K562 (cell line): ENCODE measurements around the gene LRRC15. TPM values are rescaled to one million over a fixed set of nuclear protein-coding genes. Genes with fewer than 3 reads are reported as not detected.

Experiments used
- ATAC-seq: fragments of 200-7000 bp; cut with Tn5 transposase; 3 replicates; pipeline ENCODE4 v1.9.1; 2020; ENCODE audit warnings: moderate library complexity
- BruUV-seq: library from RNA; stranded (reverse); fragments of 400-500 nt; replicated peaks from 2 replicates; lab custom pipeline; 2021; lab: Mats Ljungman, UMichigan
- CTCF ChIA-PET: fragments of 300-600 bp; formaldehyde crosslinking; extraction: SDS; loops from one replicate; lab custom pipeline; 2021; ENCODE audit warnings: low intra/inter-chr PET ratio; lab: Yijun Ruan, JAX
- POLR2A ChIA-PET: fragments of 300-600, 350-650 bp; sonication (Branson Sonifier 250); formaldehyde crosslinking; extraction: SDS; loops from one replicate; lab custom pipeline; 2021; ENCODE audit warnings: antibody characterized with exemption, inconsistent platforms; lab: Yijun Ruan, JAX
- DNase-seq, 4 experiments: peaks; one replicate each; pipeline versions ENCODE4 v3.0.0 to v3.0.0-alpha.2; 2011 to 2018; ENCODE audit warnings: low spot score in 3 of 4, mixed read lengths in 3 of 4; ENCODE audit errors: extremely low read depth in 1 of 4
- FAIRE-seq: peaks from 2 replicates; lab custom pipeline; 2011; peaks lifted over from hg19 to GRCh38; lab: Jason Lieb, UNC
- H2AFZ ChIP-seq: 2 replicates; pipeline ENCODE4 v1.6.0; 2011; ENCODE audit warnings: low read depth, low read length, control low read depth, inconsistent platforms
- H3K27ac ChIP-seq: fragments of 200-600 bp; 3 replicates; pipeline ENCODE4 v1.8.0; 2011; ENCODE audit warnings: low read depth, mild to moderate bottlenecking, control low read depth, inconsistent platforms, low read length, moderate library complexity, mixed read lengths; ENCODE audit errors: extremely low read depth
- H3K27me3 ChIP-seq, 2 experiments: fragments of 300-600 bp in 1 of 2; 2 replicates in 1 of 2; 3 replicates in 1 of 2; pipeline versions ENCODE4 v1.6.0 to v1.8.0; 2011; ENCODE audit warnings: inconsistent platforms in 2 of 2, low read length in 2 of 2, mild to moderate bottlenecking in 1 of 2, mixed read lengths in 1 of 2, moderate library complexity in 1 of 2; ENCODE audit not compliant: control insufficient read depth in 2 of 2, insufficient read depth in 2 of 2
- H3K36me3 ChIP-seq: fragments of 300-600 bp; 3 replicates; pipeline ENCODE4 v1.8.0; 2011; ENCODE audit warnings: mild to moderate bottlenecking, low read length, inconsistent platforms; ENCODE audit not compliant: control insufficient read depth, insufficient read depth
- H3K4me1 ChIP-seq, 2 experiments: fragments of 200-600 bp in 1 of 2; replicated peaks in 1 of 2; 2 replicates in 1 of 2; 3 replicates in 1 of 2; pipeline versions ENCODE4 v1.5.1 to v1.8.0; 2011; ENCODE audit warnings: inconsistent platforms in 2 of 2, low read length in 2 of 2, mild to moderate bottlenecking in 1 of 2, mixed read lengths in 1 of 2, moderate library complexity in 1 of 2; ENCODE audit not compliant: control insufficient read depth in 2 of 2, insufficient read depth in 2 of 2
- H3K4me2 ChIP-seq: 2 replicates; pipeline ENCODE4 v1.6.1; 2011; ENCODE audit warnings: low read length, control low read depth, inconsistent platforms, mixed read lengths; ENCODE audit not compliant: insufficient read depth
- H3K4me3 ChIP-seq: fragments of 200-600 bp; sonication (generic), shearing (Covaris generic); 2 replicates; pipeline ENCODE4 v1.5.1; 2016; ENCODE audit warnings: control low read depth, inconsistent platforms
- H3K79me2 ChIP-seq: fragments of 200-600 bp; 3 replicates; pipeline ENCODE4 v1.8.0; 2011; ENCODE audit warnings: low read length, inconsistent platforms; ENCODE audit not compliant: control insufficient read depth, insufficient read depth
- H3K9ac ChIP-seq, 2 experiments: 2 replicates each; pipeline versions ENCODE4 v1.6.0 to v1.6.1; 2011; ENCODE audit warnings: low read depth in 2 of 2, low read length in 2 of 2, control low read depth in 1 of 2, inconsistent platforms in 1 of 2, mild to moderate bottlenecking in 1 of 2, mixed read lengths in 1 of 2; ENCODE audit not compliant: insufficient read depth in 1 of 2
- H3K9me1 ChIP-seq: one replicate; pipeline ENCODE4 v1.6.0; 2011; ENCODE audit warnings: inconsistent platforms, mild to moderate bottlenecking, low read length, moderate library complexity; ENCODE audit not compliant: control insufficient read depth, insufficient read depth
- H3K9me3 ChIP-seq: replicated peaks from 2 replicates; pipeline ENCODE4 v1.5.1; 2011; ENCODE audit warnings: low read depth, low read length, inconsistent platforms; ENCODE audit not compliant: control insufficient read depth, insufficient read depth
- H4K20me1 ChIP-seq: replicated peaks from 2 replicates; pipeline ENCODE4 v1.6.1; 2011; ENCODE audit warnings: low read length, inconsistent platforms, mixed read lengths; ENCODE audit not compliant: control insufficient read depth, insufficient read depth
- EHMT2 ChIP-seq: fragments of 450-650 bp; IDR thresholded peaks from 2 replicates; pipeline ENCODE4 v1.6.1; 2018; ENCODE audit warnings: antibody characterized with exemption
- ETV5 ChIP-seq: sonication (generic); formaldehyde crosslinking; IDR thresholded peaks from 2 replicates; pipeline ENCODE4 v1.4.0; 2020; ENCODE audit warnings: low read depth, mild to moderate bottlenecking, missing genetic modification reagents
- FOXJ2 ChIP-seq: fragments of 200-800 bp; sonication (Bioruptor generic); IDR thresholded peaks from 2 replicates; pipeline ENCODE4 v1.6.1; 2016; ENCODE audit warnings: missing genetic modification characterization, missing compliant biosample characterization
- HMGN3 ChIP-seq: IDR thresholded peaks from 2 replicates; pipeline ENCODE4 v1.6.1; 2011; ENCODE audit warnings: borderline replicate concordance, low read depth, mild to moderate bottlenecking, mixed read lengths, low read length; ENCODE audit not compliant: insufficient read length; ENCODE audit errors: extremely low read depth
- MED1 ChIP-seq: sonication (generic); formaldehyde crosslinking; IDR thresholded peaks from 2 replicates; pipeline ENCODE4 v1.8.1; 2023; ENCODE audit warnings: missing genetic modification reagents, borderline replicate concordance
- NFE2L1 ChIP-seq: fragments of 450-650 bp; IDR thresholded peaks from 2 replicates; pipeline ENCODE4 v1.6.1; 2016; ENCODE audit warnings: missing genetic modification characterization, low read depth, mild to moderate bottlenecking, missing compliant biosample characterization, moderate library complexity, borderline replicate concordance
- NR1H2 ChIP-seq: sonication (generic); formaldehyde crosslinking; IDR thresholded peaks from 2 replicates; pipeline ENCODE4 v1.4.0; 2020; ENCODE audit warnings: mild to moderate bottlenecking, missing genetic modification reagents
- SRF ChIP-seq, 2 experiments: fragments of 250-450, 450-650 bp in 1 of 2; sonication (Bioruptor Pico) in 1 of 2; sonication (generic) in 1 of 2; formaldehyde crosslinking; IDR thresholded peaks; 2 replicates each; pipeline versions ENCODE4 v1.5.0 to v1.5.1; 2020 to 2022; ENCODE audit warnings: mild to moderate bottlenecking in 1 of 2, missing genetic modification reagents in 1 of 2
- ZBTB2 ChIP-seq: fragments of 450-650 bp; IDR thresholded peaks from 2 replicates; pipeline ENCODE4 v1.6.1; 2016; ENCODE audit warnings: antibody characterized with exemption
- ZNF239 ChIP-seq: fragments of 250-450 bp; sonication (Bioruptor Pico); IDR thresholded peaks from 2 replicates; pipeline ENCODE4 v1.4.0; 2020; ENCODE audit warnings: mild to moderate bottlenecking
- ZNF707 ChIP-seq: fragments of 250-450 bp; sonication (Bioruptor Pico); conservative IDR thresholded peaks from 2 replicates; pipeline ENCODE4 v1.8.0; 2022; ENCODE audit warnings: inconsistent platforms, mild to moderate bottlenecking, moderate library complexity
- ZNF76 ChIP-seq: fragments of 250-450 bp; sonication (Bioruptor Pico); IDR thresholded peaks from 2 replicates; pipeline ENCODE4 v1.4.0; 2020; ENCODE audit warnings: mild to moderate bottlenecking, moderate library complexity, borderline replicate concordance
- ZNF780A ChIP-seq: fragments of 250-450 bp; sonication (Bioruptor Pico); IDR thresholded peaks from 2 replicates; pipeline ENCODE4 v1.5.0; 2021; ENCODE audit warnings: mild to moderate bottlenecking
- ZSCAN29 ChIP-seq: fragments of 450-650 bp; IDR thresholded peaks from 2 replicates; pipeline ENCODE4 v1.6.1; 2017
- ZZZ3 ChIP-seq: fragments of 450-650 bp; IDR thresholded peaks from 2 replicates; pipeline ENCODE4 v1.6.1; 2016; ENCODE audit warnings: antibody characterized with exemption, mild to moderate bottlenecking, moderate library complexity
- WGBS: fragments of 100-300 bp; shearing (Covaris generic); methylation state at CpG from one replicate; pipeline ENCODE4 v1.1.6; 2016; ENCODE audit warnings: low coverage, mixed read lengths; ENCODE audit not compliant: insufficient coverage; ENCODE audit errors: missing lambda C conversion rate; 5-methylcytosine and 5-hydroxymethylcytosine counted together
- in situ Hi-C: fragments of 300-500 bp; cut with MboI; formaldehyde crosslinking; loops from 4 replicates; pipeline ENCODE4 v1.15.0; 2018; ENCODE audit warnings: inconsistent platforms, mixed read lengths
- intact Hi-C: fragments of 100-400 bp; cut with micrococcal nuclease; formaldehyde crosslinking; loops from 2 replicates; pipeline ENCODE4 v1.14.2; 2022
- polyA plus RNA-seq, 8 experiments: library from polyadenylated mRNA; depleted of rRNA in 4 of 8; stranded (reverse) in 5 of 8; unstranded in 3 of 8; fragments of >200 nt; fragmentation: Nextera tagmentation in 2 of 8; fragmentation: Illumina TruSeq in 1 of 8; extraction: Ambion mirVana in 2 of 8; extraction: Trizol in 1 of 8; gene quantifications; 2 replicates each; pipeline versions ENCODE4 v1.2.1 to v1.2.3, GENCODE V29; 2011 to 2014; ENCODE audit warnings: inconsistent platforms in 1 of 8, missing spikeins in 1 of 8
- total RNA-seq, 7 experiments: library from RNA; depleted of rRNA in 6 of 7; stranded (reverse); fragments of >200 nt in 6 of 7; fragmentation: Illumina TruSeq in 2 of 7; extraction: Trizol in 2 of 7; gene quantifications; 2 replicates each; pipeline versions ENCODE4 v1.2.1 to v1.2.3, GENCODE V29; 2011 to 2021; ENCODE audit warnings: low replicate concordance in 1 of 7

Gene LRRC15
- total and polyA plus RNA-seq, 9 of the 15 experiments (the other 6 are each of a cell fraction or from before 2014, with no cell fraction given): not detected

DNA sequence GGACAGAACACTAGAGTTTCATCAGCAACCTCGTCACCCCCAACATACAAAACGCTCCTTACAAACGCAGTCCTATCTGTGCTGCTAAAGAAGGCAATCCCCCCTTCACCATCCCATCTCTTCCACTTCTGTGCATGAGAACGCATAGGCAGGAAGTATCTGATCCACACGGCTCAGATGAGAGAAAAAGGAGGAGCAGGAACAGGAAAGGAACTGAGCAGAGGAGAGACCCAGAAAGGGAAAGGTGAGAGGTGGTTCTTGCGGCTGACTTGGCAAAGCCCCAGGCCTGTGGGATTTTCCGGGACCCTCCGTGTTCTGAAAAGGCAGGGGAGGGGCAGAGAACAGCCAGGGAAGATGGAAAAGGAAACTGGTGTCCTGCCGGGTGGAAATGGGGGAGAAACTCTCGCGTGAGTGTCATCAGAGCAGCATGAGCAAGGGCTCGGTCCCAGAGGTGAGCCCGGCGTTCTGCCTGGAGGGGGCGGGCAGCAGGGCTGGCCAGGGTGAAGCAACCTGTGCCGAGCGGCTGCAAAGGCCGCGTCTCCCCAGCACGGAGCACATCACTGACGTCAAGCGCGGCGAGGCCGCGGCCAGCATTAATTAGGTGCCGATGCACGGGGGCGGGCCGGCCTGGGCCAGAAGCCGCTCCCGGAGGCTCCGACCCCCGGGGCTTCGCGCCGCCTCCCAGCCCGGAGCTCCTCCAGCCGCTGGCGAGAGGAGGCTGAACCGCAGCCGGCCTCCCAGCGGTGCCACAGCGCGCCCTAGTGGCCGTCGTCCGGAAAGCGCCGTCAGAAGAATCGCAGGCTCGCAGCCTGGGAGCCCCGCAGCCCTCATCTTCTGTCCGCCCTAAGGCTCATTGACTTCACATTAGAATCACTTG lies 54.2 kb downstream of the LRRC15 start:
- intact Hi-C loops (loop anchor here (1.0 to 10.0 kb wide), 10 partner anchors 61 to 1501 kb away; no protein-coding TSS in a partner anchor), in situ Hi-C loops (loop anchor here (5.0 to 25.0 kb wide), 3 partner anchors 151 to 1503 kb away; no protein-coding TSS in a partner anchor)
- ATAC-seq: peak; percentile 93
- Histone ChIP-seq H3K27me3 (no peaks in the 10 kb centered on the region), H2AFZ (peak overlapping the region; percentile 95), H4K20me1 (no peaks in the 10 kb centered on the region), H3K27ac (peak overlapping the region; percentile 42; the same call in 1 of the 3 replicates), H3K79me2 (no peaks in the 10 kb centered on the region), H3K36me3 (no peaks in the 10 kb centered on the region), H3K4me2 (peak overlapping the region; percentile 81), H3K9me1 (no peaks in the 10 kb centered on the region), H3K4me1 (peaks cover 12 to 14% of the 10 kb centered on the region in 2 experiments), H3K9me3 (peaks cover 4% of the 10 kb centered on the region; the same call in 1 of the 2 replicates), H3K9ac (peak overlapping the region; percentile 66 to 90), H3K4me3 (peak overlapping the region; percentile 47)
- 3% methylated on average over 42 of the region's 54 CpGs for WGBS
- ChIA-PET POLR2A (interaction anchor here (0.5 to 5.5 kb wide), 9 partner anchors 9 to 924 kb away, joined by 3 to 48 read pairs (median 5); partner anchors contain the start of gene HES1), CTCF (interaction anchor here (1.0 to 1.7 kb wide), 4 partner anchors 299 to 536 kb away, joined by 3 to 12 read pairs (median 6); no protein-coding TSS in a partner anchor)
- BruUV-seq: no TSS peak
- peak; percentile 88 to 93 (median 90) for DNase-seq
- peak; percentile 64 for FAIRE-seq
- TF ChIP-seq ZBTB2 (no peak), HMGN3 (peak; percentile 54), ZZZ3 (no peak), ZNF76 (CRISPR knock-in tag) (no peak), SRF (CRISPR knock-in tag; IDR thresholded peaks at IDR 0.05) (0 out of 4 replicates have a peak, but pooled peaks of 1 of the 2 experiments have one; percentile 18), NFE2L1 (tag) (no peak), FOXJ2 (tag) (0 out of 2 replicates have a peak, but pooled peaks have one; percentile 42), ETV5 (CRISPR knock-in tag) (0 out of 2 replicates have a peak, but pooled peaks have one; percentile 45), ZNF707 (CRISPR knock-in tag) (no peak), ZNF780A (CRISPR knock-in tag) (no peak; the same call in 1 of the 2 replicates), EHMT2 (no peak), NR1H2 (CRISPR knock-in tag) (no peak), ZNF239 (CRISPR knock-in tag) (no peak), MED1 (CRISPR knock-in tag) (no peak), ZSCAN29 (no peak)
